Measurements from ENCODE around the gene CDCA7L.

DNA sequence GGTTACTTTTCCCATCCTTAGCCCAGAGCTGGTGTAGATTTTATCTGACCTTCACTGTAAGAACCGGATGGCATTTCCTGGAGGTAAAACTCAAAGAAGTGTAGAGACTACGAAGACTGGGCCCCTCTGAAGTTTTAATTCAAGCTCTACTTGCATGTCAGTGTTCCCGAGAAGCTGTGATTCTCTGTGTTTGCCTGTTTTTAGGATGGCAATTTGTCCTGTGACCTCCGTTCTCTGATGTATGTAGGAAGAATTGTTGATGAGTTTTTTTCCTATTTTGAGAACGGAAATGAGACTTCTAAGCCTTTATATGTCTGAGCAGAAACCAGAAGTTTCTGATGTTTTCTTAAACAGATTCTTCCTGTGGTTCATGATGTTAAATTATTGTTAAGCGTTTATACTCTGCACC is 94.1 kb downstream of the CDCA7L start:
- no peak for TF ChIP-seq RAD21 (IDR thresholded peaks at IDR 0.05; ENCODE audit: low read depth)
- no peak for TF ChIP-seq NFIC (IDR thresholded peaks at IDR 0.05)
- no peak for TF ChIP-seq EP300 (IDR thresholded peaks at IDR 0.05; ENCODE audit: borderline replicate concordance)
- TF ChIP-seq FOXM1 (IDR thresholded peaks at IDR 0.05; ENCODE audit: borderline replicate concordance, low read depth): no peak
- no peak for TF ChIP-seq USF1 (IDR thresholded peaks at IDR 0.05)
- no peak for TF ChIP-seq YY1 (IDR thresholded peaks at IDR 0.05; ENCODE audit: low read depth)
- TF ChIP-seq TAF1 (IDR thresholded peaks at IDR 0.05; ENCODE audit: low read depth): no peak
- no peak for TF ChIP-seq MAX (IDR thresholded peaks at IDR 0.05)
- no peak for TF ChIP-seq ZBTB7A (IDR thresholded peaks at IDR 0.05; ENCODE audit: low read depth)
- no peak for TF ChIP-seq CREB1 (IDR thresholded peaks at IDR 0.05; ENCODE audit: low read depth)

Data from Ishikawa (cell line).